Endodermal cell (in vitro differentiated cells): ENCODE measurements around the gene KCNIP3. TPM values are rescaled to one million over a fixed set of nuclear protein-coding genes. Genes with fewer than 3 reads are reported as not detected.

Experiments used
- DNase-seq: peaks from one replicate; pipeline ENCODE4 v3.0.0-alpha.2; 2017
- H3K27ac ChIP-seq: 2 replicates; pipeline ENCODE4 v1.5.1; 2013; ENCODE audit warnings: mild to moderate bottlenecking, low read depth, low read length, moderate library complexity
- H3K27me3 ChIP-seq: 2 replicates; pipeline ENCODE4 v1.6.1; 2013; ENCODE audit warnings: mild to moderate bottlenecking, low read length, moderate library complexity; ENCODE audit not compliant: insufficient read depth, control insufficient read depth, poor library complexity, severe bottlenecking
- H3K36me3 ChIP-seq: 2 replicates; pipeline ENCODE4 v1.7.0; 2013; ENCODE audit warnings: mild to moderate bottlenecking, low read length, moderate library complexity; ENCODE audit not compliant: control insufficient read depth, insufficient read depth
- H3K4me1 ChIP-seq: one replicate; pipeline ENCODE4 v1.7.0; 2013; ENCODE audit warnings: low read length; ENCODE audit not compliant: control insufficient read depth, insufficient read depth
- H3K4me3 ChIP-seq: 2 replicates; pipeline ENCODE4 v1.5.1; 2013; ENCODE audit warnings: mild to moderate bottlenecking, low read length, moderate library complexity
- H3K9ac ChIP-seq: 2 replicates; pipeline ENCODE4 v1.6.1; 2013; ENCODE audit warnings: mild to moderate bottlenecking, low read length, moderate library complexity; ENCODE audit not compliant: poor library complexity, severe bottlenecking; ENCODE audit errors: extremely low read depth
- H3K9me3 ChIP-seq: 2 replicates; pipeline ENCODE4 v1.6.1; 2013; ENCODE audit warnings: mild to moderate bottlenecking, low read length, moderate library complexity; ENCODE audit not compliant: control insufficient read depth
- H3K27ac Mint-ChIP-seq: 2 replicates; pipeline ENCODE4 v1.8.0; 2020; ENCODE audit warnings: mixed read lengths
- H3K27me3 Mint-ChIP-seq: 2 replicates; pipeline ENCODE4 v1.8.0; 2021; ENCODE audit warnings: mild to moderate bottlenecking, mixed read lengths; ENCODE audit not compliant: insufficient read depth
- H3K36me3 Mint-ChIP-seq: 2 replicates; pipeline ENCODE4 v1.8.0; 2020; ENCODE audit warnings: low read depth, mixed read lengths
- H3K4me1 Mint-ChIP-seq: 2 replicates; pipeline ENCODE4 v1.8.0; 2020; ENCODE audit warnings: mixed read lengths
- H3K4me3 Mint-ChIP-seq: 2 replicates; pipeline ENCODE4 v1.8.0; 2020; ENCODE audit warnings: mild to moderate bottlenecking, moderate library complexity, mixed read lengths
- H3K9me3 Mint-ChIP-seq: 2 replicates; pipeline ENCODE4 v1.8.0; 2020; ENCODE audit warnings: mild to moderate bottlenecking, mixed read lengths
- WGBS, 2 experiments: methylation state at CpG; one replicate each; pipeline versions ENCODE4 v1.1.5 to v1.1.7; 2013; ENCODE audit warnings: missing lambda C conversion rate in 2 of 2, mixed read lengths in 1 of 2; ENCODE audit not compliant: insufficient coverage in 1 of 2, insufficient read length in 1 of 2; 5-methylcytosine and 5-hydroxymethylcytosine counted together
- total RNA-seq, 2 donors: library from RNA; stranded (reverse); fragmentation: NEBNext Ultra II Directional in 1 of 2; extraction: Animal tissue kit (Norgen Biotek cat#: 25700) in 1 of 2; gene quantifications; 2 replicates in 1 of 2; 3 replicates in 1 of 2; pipeline ENCODE4 v1.2.1, GENCODE V29; 2021
- TF ChIP-seq, protein P1 (sequence below): fragments of 200-600 bp; sonication (generic); conservative IDR thresholded peaks from 2 replicates; pipeline ENCODE4 v1.5.0; 2021; ENCODE audit warnings: antibody characterized with exemption, mild to moderate bottlenecking

KCNIP3 gene
- total RNA-seq, 2 donors from 2014 or later, result 0.26 to 1.3 TPM

- Mint-ChIP-seq H3K27ac (no peak overlapping the region), H3K9me3 (no peaks in the 10 kb centered on the region), H3K27me3 (no peaks in the 10 kb centered on the region), H3K4me3 (no peak overlapping the region), H3K4me1 (no peaks in the 10 kb centered on the region), H3K36me3 (no peaks in the 10 kb centered on the region)
- Histone ChIP-seq H3K9ac (no peak overlapping the region), H3K36me3 (no peaks in the 10 kb centered on the region), H3K27ac (no peak overlapping the region), H3K4me1 (no peaks in the 10 kb centered on the region), H3K27me3 (no peaks in the 10 kb centered on the region), H3K4me3 (no peak overlapping the region), H3K9me3 (no peaks in the 10 kb centered on the region)
- 89 to 92% methylated on average over 5 to 8 of the region's 8 CpGs for WGBS, 2 experiments
- DNase-seq, result peak; percentile 22
- TF ChIP-seq, protein P1, sequence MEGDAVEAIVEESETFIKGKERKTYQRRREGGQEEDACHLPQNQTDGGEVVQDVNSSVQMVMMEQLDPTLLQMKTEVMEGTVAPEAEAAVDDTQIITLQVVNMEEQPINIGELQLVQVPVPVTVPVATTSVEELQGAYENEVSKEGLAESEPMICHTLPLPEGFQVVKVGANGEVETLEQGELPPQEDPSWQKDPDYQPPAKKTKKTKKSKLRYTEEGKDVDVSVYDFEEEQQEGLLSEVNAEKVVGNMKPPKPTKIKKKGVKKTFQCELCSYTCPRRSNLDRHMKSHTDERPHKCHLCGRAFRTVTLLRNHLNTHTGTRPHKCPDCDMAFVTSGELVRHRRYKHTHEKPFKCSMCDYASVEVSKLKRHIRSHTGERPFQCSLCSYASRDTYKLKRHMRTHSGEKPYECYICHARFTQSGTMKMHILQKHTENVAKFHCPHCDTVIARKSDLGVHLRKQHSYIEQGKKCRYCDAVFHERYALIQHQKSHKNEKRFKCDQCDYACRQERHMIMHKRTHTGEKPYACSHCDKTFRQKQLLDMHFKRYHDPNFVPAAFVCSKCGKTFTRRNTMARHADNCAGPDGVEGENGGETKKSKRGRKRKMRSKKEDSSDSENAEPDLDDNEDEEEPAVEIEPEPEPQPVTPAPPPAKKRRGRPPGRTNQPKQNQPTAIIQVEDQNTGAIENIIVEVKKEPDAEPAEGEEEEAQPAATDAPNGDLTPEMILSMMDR, result no peak
These were observed 26.5 kb upstream of the KCNIP3 start for GRCh38 chr2:95270541-95271081.

GRCh38 chr2:95271381-95271971 lies 25.7 kb upstream of the KCNIP3 start:
- Mint-ChIP-seq H3K36me3 (no peaks in the 10 kb centered on the region), H3K27me3 (no peaks in the 10 kb centered on the region), H3K9me3 (no peaks in the 10 kb centered on the region), H3K4me3 (no peak overlapping the region), H3K27ac (no peak overlapping the region), H3K4me1 (no peaks in the 10 kb centered on the region)
- Histone ChIP-seq H3K4me1 (no peaks in the 10 kb centered on the region), H3K9me3 (no peaks in the 10 kb centered on the region), H3K9ac (no peak overlapping the region), H3K4me3 (no peak overlapping the region), H3K27ac (no peak overlapping the region), H3K36me3 (no peaks in the 10 kb centered on the region), H3K27me3 (no peaks in the 10 kb centered on the region)
- peak; percentile 11 for DNase-seq
- TF ChIP-seq, protein P1, result no peak
- WGBS, 2 experiments, result 80 to 88% methylated on average over 5 to 6 of the region's 6 CpGs

DNA sequence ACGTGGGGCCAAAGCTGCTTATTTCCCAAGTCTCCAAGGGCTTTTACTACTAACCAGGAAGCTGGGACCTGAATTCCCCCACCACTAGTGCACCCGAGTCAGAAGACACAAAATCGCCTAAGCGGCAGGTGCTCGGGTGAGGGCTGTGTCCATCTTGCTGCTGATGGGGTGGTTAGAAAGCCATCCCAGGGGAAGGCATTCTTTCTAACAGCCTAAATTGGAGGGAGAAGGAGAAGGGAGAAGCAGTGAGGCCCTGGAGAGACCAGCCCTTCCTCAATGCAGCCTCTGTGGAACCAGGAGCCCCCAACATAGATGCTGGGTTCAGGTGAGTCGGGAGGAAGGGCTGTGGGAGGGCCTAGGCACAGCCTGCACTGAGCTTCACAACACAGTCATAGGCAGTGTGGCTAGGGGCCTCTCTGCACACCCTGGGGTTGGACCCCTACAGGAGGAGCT lies 24.8 kb upstream of the KCNIP3 start:
- no peak overlapping the region for H3K4me3 Mint-ChIP-seq
- H3K27ac ChIP-seq, result no peak overlapping the region
- DNase-seq, result peak; percentile 20
- no peak overlapping the region for H3K4me3 ChIP-seq
- TF ChIP-seq, protein P1, result no peak
- no peaks in the 10 kb centered on the region for H3K9me3 ChIP-seq
- no peaks in the 10 kb centered on the region for H3K4me1 Mint-ChIP-seq
- no peak overlapping the region for H3K27ac Mint-ChIP-seq
- no peaks in the 10 kb centered on the region for H3K27me3 Mint-ChIP-seq
- WGBS, 2 experiments, result 82% methylated on average over 6 of the region's 6 CpGs; no CpG with 5 or more reads in 1 of the 2 experiments
- H3K36me3 Mint-ChIP-seq, result no peaks in the 10 kb centered on the region
- no peaks in the 10 kb centered on the region for H3K4me1 ChIP-seq
- H3K9ac ChIP-seq, result no peak overlapping the region
- H3K36me3 ChIP-seq, result no peaks in the 10 kb centered on the region
- H3K27me3 ChIP-seq, result no peaks in the 10 kb centered on the region
- H3K9me3 Mint-ChIP-seq, result no peaks in the 10 kb centered on the region
